HG03521 (cell line): ENCODE data around the gene GATA5.

Experiments used
- ATAC-seq: cut with Tn5 transposase; IDR thresholded peaks from one replicate; pipeline ENCODE4 v1.9.1; 2021; ENCODE audit warnings: mild to moderate bottlenecking, moderate library complexity; ENCODE audit not compliant: unreplicated experiment

The GATA5 gene

GRCh38 chr20:62488470-62488869 is 12.7 kb upstream of the GATA5 start:
- ATAC-seq: no peak

GRCh38 chr20:62487561-62488354 is 12.0 kb upstream of the GATA5 start:
- no peak for ATAC-seq

- no peak for ATAC-seq
Measured at GRCh38 chr20:62487118-62487517, 11.3 kb upstream of the GATA5 start.

- no peak for ATAC-seq
Measured at GRCh38 chr20:62486484-62486883, 10.7 kb upstream of the GATA5 start.

- ATAC-seq: no peak
Measured at GRCh38 chr20:62485701-62486089, 9.9 kb upstream of the GATA5 start.

GRCh38 chr20:62485062-62485700 is 9.4 kb upstream of the GATA5 start:
- ATAC-seq: no peak

- no peak for ATAC-seq
Measured at GRCh38 chr20:62484478-62484877, 8.7 kb upstream of the GATA5 start.

GRCh38 chr20:62483613-62484458 is 8.0 kb upstream of the GATA5 start:
- ATAC-seq: no peak

- ATAC-seq: no peak
Measured at GRCh38 chr20:62482974-62483373, 7.2 kb upstream of the GATA5 start.

GRCh38 chr20:62482146-62482809 is 6.5 kb upstream of the GATA5 start:
- ATAC-seq: no peak

- ATAC-seq: no peak
Measured at GRCh38 chr20:62481425-62482145, 5.8 kb upstream of the GATA5 start.

GRCh38 chr20:62480318-62480717 is 4.5 kb upstream of the GATA5 start:
- ATAC-seq: no peak

- no peak for ATAC-seq
Measured at GRCh38 chr20:62479656-62480055, 3.9 kb upstream of the GATA5 start.

GRCh38 chr20:62479156-62479555 is 3.4 kb upstream of the GATA5 start:
- ATAC-seq: no peak

- no peak for ATAC-seq
Measured at GRCh38 chr20:62477669-62478455, 2.1 kb upstream of the GATA5 start.

GRCh38 chr20:62476056-62476838 is 452 bp upstream of the GATA5 start:
- ATAC-seq: no peak

GRCh38 chr20:62475027-62475771 is 596 bp downstream of the GATA5 start:
- ATAC-seq: no peak

GRCh38 chr20:62474604-62475026 is 1.2 kb downstream of the GATA5 start:
- ATAC-seq: no peak
